ENCODE measurements around the gene SLC6A1. TPM values are rescaled to one million over a fixed set of nuclear protein-coding genes. Genes with fewer than 3 reads are reported as not detected.

Gene SLC6A1
- total RNA-seq, 2 donors from 2014 or later = not detected

GRCh38 chr3:10988991-10989484 is 3.5 kb upstream of the SLC6A1 start:
- ATAC-seq (no peak), DNase-seq (no peak)
- H3K27ac Mint-ChIP-seq = no peak overlapping the region
- H3K4me3 Mint-ChIP-seq = no peak overlapping the region
- peaks cover 61% of the 10 kb centered on the region for H3K27me3 Mint-ChIP-seq
- H3K9me3 ChIP-seq (ENCODE audit: control insufficient read depth, low read length, poor library complexity, severe bottlenecking) = no peaks in the 10 kb centered on the region
- peaks cover 4% of the 10 kb centered on the region for H3K36me3 Mint-ChIP-seq (ENCODE audit: low read depth)
- H3K4me1 Mint-ChIP-seq = peaks cover 7% of the 10 kb centered on the region

GRCh38 chr3:10992943-10993728 is 588 bp downstream of the SLC6A1 start:
- H3K9me3 ChIP-seq (ENCODE audit: control insufficient read depth, low read length, poor library complexity, severe bottlenecking) = no peaks in the 10 kb centered on the region
- H3K27ac Mint-ChIP-seq = no peak overlapping the region
- no peak overlapping the region for H3K4me3 Mint-ChIP-seq
- H3K36me3 Mint-ChIP-seq (ENCODE audit: low read depth) = peaks cover 4% of the 10 kb centered on the region
- no peak for DNase-seq
- peaks cover 87% of the 10 kb centered on the region for H3K27me3 Mint-ChIP-seq
- H3K4me1 Mint-ChIP-seq = peaks cover 7% of the 10 kb centered on the region
- ATAC-seq = no peak

GRCh38 chr3:10993729-10994065 is 1.1 kb downstream of the SLC6A1 start:
- Mint-ChIP-seq H3K4me1 (peaks cover 7% of the 10 kb centered on the region), H3K4me3 (no peak overlapping the region), H3K27ac (no peak overlapping the region), H3K27me3 (peaks cover 87% of the 10 kb centered on the region), H3K36me3 (ENCODE audit: low read depth) (peaks cover 4% of the 10 kb centered on the region)
- DNase-seq (no peak), ATAC-seq (no peak)
- no peaks in the 10 kb centered on the region for H3K9me3 ChIP-seq (ENCODE audit: control insufficient read depth, low read length, poor library complexity, severe bottlenecking)

- H3K4me1 Mint-ChIP-seq = peaks cover 7% of the 10 kb centered on the region
Measured at GRCh38 chr3:10994306-10994705, 1.8 kb downstream of the SLC6A1 start.

GRCh38 chr3:10995871-10996270 is 3.3 kb downstream of the SLC6A1 start:
- ATAC-seq (no peak), DNase-seq (no peak)
- H3K4me3 Mint-ChIP-seq = no peak overlapping the region
- peaks cover 7% of the 10 kb centered on the region for H3K4me1 Mint-ChIP-seq
- peaks cover 4% of the 10 kb centered on the region for H3K36me3 Mint-ChIP-seq (ENCODE audit: low read depth)
- H3K9me3 ChIP-seq (ENCODE audit: control insufficient read depth, low read length, poor library complexity, severe bottlenecking) = no peaks in the 10 kb centered on the region
- H3K27me3 Mint-ChIP-seq = peaks cover 83% of the 10 kb centered on the region
- H3K27ac Mint-ChIP-seq = no peak overlapping the region

More at GRCh38 chr3:10994306-10994705, 1.8 kb downstream of the SLC6A1 start:
- DNase-seq (no peak), ATAC-seq (no peak)
- H3K9me3 ChIP-seq (ENCODE audit: control insufficient read depth, low read length, poor library complexity, severe bottlenecking) = no peaks in the 10 kb centered on the region
- Mint-ChIP-seq H3K4me3 (no peak overlapping the region), H3K27ac (no peak overlapping the region), H3K27me3 (peaks cover 85% of the 10 kb centered on the region), H3K36me3 (ENCODE audit: low read depth) (peaks cover 4% of the 10 kb centered on the region)

- DNase-seq (no peak), ATAC-seq (no peak)
- no peaks in the 10 kb centered on the region for H3K9me3 ChIP-seq (ENCODE audit: control insufficient read depth, low read length, poor library complexity, severe bottlenecking)
- peaks cover 7% of the 10 kb centered on the region for H3K4me1 Mint-ChIP-seq
- peaks cover 83% of the 10 kb centered on the region for H3K27me3 Mint-ChIP-seq
- no peak overlapping the region for H3K4me3 Mint-ChIP-seq
- H3K36me3 Mint-ChIP-seq (ENCODE audit: low read depth) = peaks cover 4% of the 10 kb centered on the region
- H3K27ac Mint-ChIP-seq = no peak overlapping the region
Measured at GRCh38 chr3:10996345-10997013, 3.9 kb downstream of the SLC6A1 start.

GRCh38 chr3:10997196-10997595 is 4.6 kb downstream of the SLC6A1 start:
- Mint-ChIP-seq H3K27me3 (peaks cover 79% of the 10 kb centered on the region), H3K4me3 (no peak overlapping the region), H3K36me3 (ENCODE audit: low read depth) (no peaks in the 10 kb centered on the region), H3K27ac (no peak overlapping the region), H3K4me1 (peaks cover 3% of the 10 kb centered on the region)
- DNase-seq (no peak), ATAC-seq (no peak)
- H3K9me3 ChIP-seq (ENCODE audit: control insufficient read depth, low read length, poor library complexity, severe bottlenecking) = no peaks in the 10 kb centered on the region

GRCh38 chr3:10998542-10998941 is 6.0 kb downstream of the SLC6A1 start:
- Mint-ChIP-seq H3K4me3 (no peak overlapping the region), H3K4me1 (peaks cover 2% of the 10 kb centered on the region), H3K27ac (no peak overlapping the region), H3K36me3 (ENCODE audit: low read depth) (no peaks in the 10 kb centered on the region), H3K27me3 (peaks cover 79% of the 10 kb centered on the region)
- H3K9me3 ChIP-seq (ENCODE audit: control insufficient read depth, low read length, poor library complexity, severe bottlenecking) = no peaks in the 10 kb centered on the region
- no peak for DNase-seq
- no peak for ATAC-seq

- H3K27ac Mint-ChIP-seq = no peak overlapping the region
- H3K36me3 Mint-ChIP-seq (ENCODE audit: low read depth) = no peaks in the 10 kb centered on the region
- H3K9me3 ChIP-seq (ENCODE audit: control insufficient read depth, low read length, poor library complexity, severe bottlenecking) = no peaks in the 10 kb centered on the region
- ATAC-seq = no peak
- H3K27me3 Mint-ChIP-seq = peaks cover 76% of the 10 kb centered on the region
- no peak for DNase-seq
- H3K4me1 Mint-ChIP-seq = peaks cover 2% of the 10 kb centered on the region
- H3K4me3 Mint-ChIP-seq = no peak overlapping the region
Measured at GRCh38 chr3:10999221-11000107, 6.9 kb downstream of the SLC6A1 start.

- ATAC-seq (no peak), DNase-seq (no peak)
- Mint-ChIP-seq H3K27ac (no peak overlapping the region), H3K36me3 (ENCODE audit: low read depth) (no peaks in the 10 kb centered on the region), H3K4me1 (peaks cover 2% of the 10 kb centered on the region), H3K27me3 (peaks cover 70% of the 10 kb centered on the region), H3K4me3 (no peak overlapping the region)
- H3K9me3 ChIP-seq (ENCODE audit: control insufficient read depth, low read length, poor library complexity, severe bottlenecking) = no peaks in the 10 kb centered on the region
Measured at GRCh38 chr3:11000528-11000927, 8.0 kb downstream of the SLC6A1 start.

- ATAC-seq = no peak
- H3K36me3 Mint-ChIP-seq (ENCODE audit: low read depth) = no peaks in the 10 kb centered on the region
- no peak overlapping the region for H3K4me3 Mint-ChIP-seq
- no peak for DNase-seq
- peaks cover 2% of the 10 kb centered on the region for H3K4me1 Mint-ChIP-seq
- peaks cover 70% of the 10 kb centered on the region for H3K27me3 Mint-ChIP-seq
- H3K27ac Mint-ChIP-seq = no peak overlapping the region
- H3K9me3 ChIP-seq (ENCODE audit: control insufficient read depth, low read length, poor library complexity, severe bottlenecking) = no peaks in the 10 kb centered on the region
Measured at GRCh38 chr3:11001020-11001657, 8.6 kb downstream of the SLC6A1 start.

- DNase-seq (no peak), ATAC-seq (no peak)
- H3K4me1 Mint-ChIP-seq = peaks cover 2% of the 10 kb centered on the region
- no peak overlapping the region for H3K27ac Mint-ChIP-seq
- no peaks in the 10 kb centered on the region for H3K36me3 Mint-ChIP-seq (ENCODE audit: low read depth)
- no peak overlapping the region for H3K4me3 Mint-ChIP-seq
- H3K27me3 Mint-ChIP-seq = peaks cover 71% of the 10 kb centered on the region
- H3K9me3 ChIP-seq (ENCODE audit: control insufficient read depth, low read length, poor library complexity, severe bottlenecking) = no peaks in the 10 kb centered on the region
Measured at GRCh38 chr3:11001658-11002021, 9.1 kb downstream of the SLC6A1 start.

GRCh38 chr3:11002371-11002807 is 9.8 kb downstream of the SLC6A1 start:
- H3K27me3 Mint-ChIP-seq = peaks cover 71% of the 10 kb centered on the region
- no peak overlapping the region for H3K27ac Mint-ChIP-seq
- ATAC-seq = no peak
- H3K36me3 Mint-ChIP-seq (ENCODE audit: low read depth) = no peaks in the 10 kb centered on the region
- DNase-seq = no peak
- H3K4me3 Mint-ChIP-seq = no peak overlapping the region
- H3K9me3 ChIP-seq (ENCODE audit: control insufficient read depth, low read length, poor library complexity, severe bottlenecking) = no peaks in the 10 kb centered on the region
- peaks cover 2% of the 10 kb centered on the region for H3K4me1 Mint-ChIP-seq
